ENCODE data around the gene PLG. TPM values are rescaled to one million over a fixed set of nuclear protein-coding genes. Genes with fewer than 3 reads are reported as not detected.

Gene PLG
- total RNA-seq, 2 donors from 2014 or later, result 0.17 TPM; not detected in 1

DNA sequence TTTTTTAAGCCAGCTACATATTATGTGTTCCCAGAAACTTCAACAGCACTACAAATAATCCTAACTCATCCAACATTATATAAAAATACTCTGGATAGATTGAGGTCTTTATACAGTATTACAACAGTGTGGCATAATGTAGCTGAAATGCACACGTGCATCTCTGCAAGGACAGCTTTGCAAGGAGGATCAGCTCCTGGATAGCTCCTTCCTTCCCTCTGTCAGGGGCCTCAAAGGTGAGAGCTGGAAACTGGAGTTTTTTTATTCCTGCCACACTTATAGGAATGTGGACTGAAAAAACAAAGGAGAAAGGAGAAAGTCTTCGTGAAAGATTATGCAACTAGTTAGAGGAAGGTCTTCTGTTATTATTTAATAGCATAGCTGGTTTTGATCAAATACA lies 53.1 kb downstream of the PLG start:
- no peaks in the 10 kb centered on the region for H3K36me3 ChIP-seq
- H3K4me3 ChIP-seq, result no peak overlapping the region
- no peak for DNase-seq (ENCODE audit: low spot score)
- no peaks in the 10 kb centered on the region for H3K9me3 ChIP-seq
- no peak overlapping the region for H3K27ac ChIP-seq
- no peaks in the 10 kb centered on the region for H3K27me3 ChIP-seq (replicated peaks; ENCODE audit: insufficient read depth)
- no peaks in the 10 kb centered on the region for H3K4me1 ChIP-seq (replicated peaks)
- TF ChIP-seq POLR2AphosphoS5 (IDR thresholded peaks at IDR 0.05) (no peak), POLR2A (IDR thresholded peaks at IDR 0.05) (no peak)
- TF ChIP-seq, protein P1, sequence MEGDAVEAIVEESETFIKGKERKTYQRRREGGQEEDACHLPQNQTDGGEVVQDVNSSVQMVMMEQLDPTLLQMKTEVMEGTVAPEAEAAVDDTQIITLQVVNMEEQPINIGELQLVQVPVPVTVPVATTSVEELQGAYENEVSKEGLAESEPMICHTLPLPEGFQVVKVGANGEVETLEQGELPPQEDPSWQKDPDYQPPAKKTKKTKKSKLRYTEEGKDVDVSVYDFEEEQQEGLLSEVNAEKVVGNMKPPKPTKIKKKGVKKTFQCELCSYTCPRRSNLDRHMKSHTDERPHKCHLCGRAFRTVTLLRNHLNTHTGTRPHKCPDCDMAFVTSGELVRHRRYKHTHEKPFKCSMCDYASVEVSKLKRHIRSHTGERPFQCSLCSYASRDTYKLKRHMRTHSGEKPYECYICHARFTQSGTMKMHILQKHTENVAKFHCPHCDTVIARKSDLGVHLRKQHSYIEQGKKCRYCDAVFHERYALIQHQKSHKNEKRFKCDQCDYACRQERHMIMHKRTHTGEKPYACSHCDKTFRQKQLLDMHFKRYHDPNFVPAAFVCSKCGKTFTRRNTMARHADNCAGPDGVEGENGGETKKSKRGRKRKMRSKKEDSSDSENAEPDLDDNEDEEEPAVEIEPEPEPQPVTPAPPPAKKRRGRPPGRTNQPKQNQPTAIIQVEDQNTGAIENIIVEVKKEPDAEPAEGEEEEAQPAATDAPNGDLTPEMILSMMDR (IDR thresholded peaks at IDR 0.05), result no peak
- 55% methylated on average over 2 of the region's 2 CpGs for WGBS
- intact Hi-C loops (cut with DNase I), result no loop called here

DNA sequence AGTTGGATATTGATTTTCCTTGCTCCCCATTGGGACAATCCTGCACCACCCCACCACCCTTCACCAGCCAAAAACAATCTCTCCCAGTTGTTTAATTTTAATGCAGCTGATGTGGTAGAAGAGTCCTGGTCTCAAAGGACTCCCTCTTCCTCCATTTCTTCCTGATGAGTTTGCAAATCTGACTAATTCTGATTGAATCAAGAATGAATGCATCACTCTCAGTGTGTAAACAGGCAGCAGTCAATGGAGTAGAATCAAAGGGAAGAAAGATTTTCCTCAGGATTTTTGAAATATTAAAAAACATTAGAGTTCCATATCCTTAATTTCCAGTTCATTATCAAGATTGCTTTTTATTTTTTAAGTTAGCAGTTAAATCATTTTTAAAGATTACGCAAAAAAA lies 54.0 kb downstream of the PLG start:
- H3K4me1 ChIP-seq (replicated peaks), result no peaks in the 10 kb centered on the region
- H3K27me3 ChIP-seq (replicated peaks; ENCODE audit: insufficient read depth), result no peaks in the 10 kb centered on the region
- TF ChIP-seq, protein P1 (IDR thresholded peaks at IDR 0.05), result no peak
- no peak overlapping the region for H3K27ac ChIP-seq
- no peaks in the 10 kb centered on the region for H3K36me3 ChIP-seq
- 100% methylated on average over 1 of the region's 1 CpG for WGBS
- no peaks in the 10 kb centered on the region for H3K9me3 ChIP-seq
- no peak overlapping the region for H3K4me3 ChIP-seq
- DNase-seq (ENCODE audit: low spot score), result no peak
- intact Hi-C loops (cut with DNase I), result no loop called here

DNA sequence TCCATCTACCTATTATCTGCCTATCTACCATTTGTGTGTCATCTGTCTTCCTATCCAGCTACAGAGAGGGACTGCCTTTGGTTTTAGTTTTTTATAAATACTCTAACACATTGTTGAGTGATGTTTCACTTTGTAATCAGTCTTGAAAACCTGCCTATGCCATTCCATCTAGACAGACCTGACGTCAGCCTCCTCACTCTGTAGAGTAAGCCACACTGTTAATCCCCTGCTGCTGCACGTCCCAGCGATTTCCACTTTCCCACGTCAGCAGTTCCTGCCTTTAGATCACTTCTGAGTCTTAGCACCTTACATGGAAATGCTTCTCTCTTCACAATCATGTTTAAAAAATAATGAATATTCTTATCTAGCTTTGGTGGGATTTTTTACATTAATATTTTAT lies 54.8 kb downstream of the PLG start:
- WGBS, result 83% methylated on average over 4 of the region's 4 CpGs
- Histone ChIP-seq H3K4me3 (no peak overlapping the region), H3K36me3 (no peaks in the 10 kb centered on the region), H3K27ac (no peak overlapping the region), H3K9me3 (no peaks in the 10 kb centered on the region), H3K27me3 (replicated peaks; ENCODE audit: insufficient read depth) (no peaks in the 10 kb centered on the region), H3K4me1 (replicated peaks) (no peaks in the 10 kb centered on the region)
- TF ChIP-seq POLR2AphosphoS5 (IDR thresholded peaks at IDR 0.05) (no peak), POLR2A (IDR thresholded peaks at IDR 0.05) (no peak)
- TF ChIP-seq, protein P1 (IDR thresholded peaks at IDR 0.05), result no peak
- intact Hi-C loops (cut with DNase I), result no loop called here
- no peak for DNase-seq (ENCODE audit: low spot score)

DNA sequence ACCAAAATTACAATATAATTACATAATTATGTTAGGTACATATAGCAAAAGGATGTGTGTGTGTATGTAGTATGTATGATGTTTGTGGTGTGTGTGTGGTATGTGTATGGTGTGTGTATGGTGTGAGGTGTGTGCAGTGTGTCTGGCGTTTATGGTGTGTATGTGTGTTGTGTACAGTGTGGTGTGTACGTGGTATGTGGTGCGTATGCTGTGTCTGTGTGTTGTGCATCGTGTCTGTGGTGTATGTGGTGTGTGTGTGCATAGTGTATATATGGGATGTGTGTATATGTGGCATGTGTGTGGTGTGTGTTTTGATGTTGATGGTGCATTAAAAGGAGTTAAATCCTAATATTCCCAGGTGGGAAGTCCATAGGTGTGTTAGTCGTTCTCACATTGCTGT lies 62.8 kb downstream of the PLG start:
- intact Hi-C loops (cut with DNase I), result no loop called here

DNA sequence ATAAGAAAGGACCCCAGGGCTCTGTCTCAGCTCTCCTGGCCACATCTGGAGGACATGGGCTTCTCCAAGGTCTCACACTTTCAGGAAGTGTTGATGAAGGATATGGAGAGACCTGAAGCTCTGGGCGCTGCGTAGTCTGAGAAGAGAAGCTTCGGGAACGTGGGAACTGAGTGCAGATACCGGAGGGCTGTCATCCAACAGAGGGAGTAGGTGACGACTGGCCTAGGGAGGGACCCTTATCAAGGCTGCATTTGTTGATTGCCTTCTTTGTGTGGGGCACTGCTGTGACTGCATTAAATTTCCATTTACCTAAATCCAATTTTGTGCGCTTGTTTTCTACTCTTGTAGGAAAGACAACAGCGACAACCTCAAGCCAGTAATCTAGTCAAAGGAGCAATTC lies 63.4 kb downstream of the PLG start:
- Histone ChIP-seq H3K4me3 (no peak overlapping the region), H3K4me1 (replicated peaks) (no peaks in the 10 kb centered on the region), H3K9me3 (no peaks in the 10 kb centered on the region), H3K27ac (no peak overlapping the region), H3K27me3 (replicated peaks; ENCODE audit: insufficient read depth) (no peaks in the 10 kb centered on the region), H3K36me3 (no peaks in the 10 kb centered on the region)
- intact Hi-C loops (cut with DNase I), result no loop called here
- DNase-seq (ENCODE audit: low spot score), result no peak
- 89% methylated on average over 8 of the region's 8 CpGs for WGBS
- TF ChIP-seq, protein P1 (IDR thresholded peaks at IDR 0.05), result no peak
- no peak for TF ChIP-seq POLR2AphosphoS5 (IDR thresholded peaks at IDR 0.05)
- no peak for TF ChIP-seq POLR2A (IDR thresholded peaks at IDR 0.05)

More for the DNA sequence above, 62.8 kb downstream of the PLG start:
- H3K9me3 ChIP-seq, result no peaks in the 10 kb centered on the region
- no peak overlapping the region for H3K27ac ChIP-seq
- WGBS, result 93% methylated on average over 5 of the region's 5 CpGs
- H3K36me3 ChIP-seq, result no peaks in the 10 kb centered on the region
- no peak for TF ChIP-seq POLR2AphosphoS5 (IDR thresholded peaks at IDR 0.05)
- DNase-seq (ENCODE audit: low spot score), result no peak
- H3K27me3 ChIP-seq (replicated peaks; ENCODE audit: insufficient read depth), result no peaks in the 10 kb centered on the region
- no peaks in the 10 kb centered on the region for H3K4me1 ChIP-seq (replicated peaks)
- H3K4me3 ChIP-seq, result no peak overlapping the region

Measured in prostate gland (tissue), 2 donors.